Stimulated activated CD4-positive, alpha-beta T cell treated with anti-CD3 and anti-CD28 coated beads, TNF-alpha, amount 100 ng/mL, for 24 hours (primary cell): Measurements from ENCODE around the gene ELOVL1.

Experiments
- DNase-seq, 3 experiments: peaks; one replicate each; pipeline ENCODE4 v3.0.0-alpha.2; 2020; ENCODE audit warnings: low read depth in 3 of 3

ELOVL1 gene

GRCh38 chr1:43327549-43328292, 40.1 kb downstream of the ELOVL1 start:
- DNase-seq = no peak

GRCh38 chr1:43325381-43325780, 42.4 kb downstream of the ELOVL1 start:
- no peak for DNase-seq

- no peak for DNase-seq
These were observed 43.0 kb downstream of the ELOVL1 start for GRCh38 chr1:43324810-43325209.

- DNase-seq = no peak
These were observed 45.3 kb downstream of the ELOVL1 start for GRCh38 chr1:43322506-43322905.

- DNase-seq = no peak
These were observed 46.4 kb downstream of the ELOVL1 start for GRCh38 chr1:43321331-43321891.

GRCh38 chr1:43319766-43320165, 48.0 kb downstream of the ELOVL1 start:
- no peak for DNase-seq

- DNase-seq = no peak
These were observed 48.5 kb downstream of the ELOVL1 start for GRCh38 chr1:43319288-43319687.

- DNase-seq = no peak
These were observed 49.0 kb downstream of the ELOVL1 start for GRCh38 chr1:43318831-43319230.

- DNase-seq = no peak
These were observed 49.9 kb downstream of the ELOVL1 start for GRCh38 chr1:43317817-43318471.

GRCh38 chr1:43316738-43317520, 50.9 kb downstream of the ELOVL1 start:
- no peak for DNase-seq

- DNase-seq = no peak
These were observed 51.7 kb downstream of the ELOVL1 start for GRCh38 chr1:43315963-43316737.

- no peak for DNase-seq
These were observed 52.3 kb downstream of the ELOVL1 start for GRCh38 chr1:43315481-43315880.

- no peak for DNase-seq
These were observed 53.6 kb downstream of the ELOVL1 start for GRCh38 chr1:43314233-43314632.

- DNase-seq = no peak
These were observed 54.0 kb downstream of the ELOVL1 start for GRCh38 chr1:43313771-43314170.
